HG03045 (cell line): ENCODE results near the gene KIF22.
"Not testable (repeated sequence)": the region's sequence is repeated elsewhere in the genome, so short reads cannot be mapped to it uniquely, and the experiment has no call there.

Experiments used
- ATAC-seq: cut with Tn5 transposase; IDR thresholded peaks from one replicate; pipeline ENCODE4 v1.9.1; 2021; ENCODE audit warnings: mild to moderate bottlenecking, moderate library complexity; ENCODE audit not compliant: unreplicated experiment

KIF22 gene

GRCh38 chr16:29765167-29766032 lies 25.2 kb upstream of the KIF22 start:
- no peak for ATAC-seq

GRCh38 chr16:29766571-29766970 lies 24.0 kb upstream of the KIF22 start:
- no peak for ATAC-seq

GRCh38 chr16:29767062-29767461 lies 23.5 kb upstream of the KIF22 start:
- no peak for ATAC-seq

GRCh38 chr16:29769507-29769906 lies 21.0 kb upstream of the KIF22 start:
- ATAC-seq, result no peak

- no peak for ATAC-seq
Observed at GRCh38 chr16:29770250-29770929, 20.2 kb upstream of the KIF22 start.

GRCh38 chr16:29772330-29772729 lies 18.2 kb upstream of the KIF22 start:
- ATAC-seq, result not testable (repeated sequence)

- ATAC-seq, result no peak
Observed at GRCh38 chr16:29774730-29775129, 15.8 kb upstream of the KIF22 start.

- ATAC-seq, result no peak
Observed at GRCh38 chr16:29775742-29776408, 14.7 kb upstream of the KIF22 start.

GRCh38 chr16:29777576-29778350 lies 12.8 kb upstream of the KIF22 start, which contains the start of gene ZG16:
Gene ZG16 (plus strand): TSS chr16:29778256. CDS start chr16:29779267, 1,011 bp downstream.
- ATAC-seq, result no peak

- ATAC-seq, result no peak
Observed at GRCh38 chr16:29779474-29779873, 11.1 kb upstream of the KIF22 start.

GRCh38 chr16:29783094-29783953 lies 7.2 kb upstream of the KIF22 start:
- ATAC-seq, result not testable (repeated sequence)

- no peak for ATAC-seq
Observed at GRCh38 chr16:29784157-29784556, 6.4 kb upstream of the KIF22 start.

GRCh38 chr16:29784901-29785500 lies 5.5 kb upstream of the KIF22 start:
- no peak for ATAC-seq

GRCh38 chr16:29787155-29787554 lies 3.4 kb upstream of the KIF22 start:
- not testable (repeated sequence) for ATAC-seq

GRCh38 chr16:29789775-29790182 lies 772 bp upstream of the KIF22 start:
- ATAC-seq, result no peak

GRCh38 chr16:29790949-29791844 lies 646 bp downstream of the KIF22 start:
- ATAC-seq, result no peak

- ATAC-seq, result no peak
Observed at GRCh38 chr16:29791845-29792807, 1.6 kb downstream of the KIF22 start.
